ENCODE data around the gene TLK2. TPM values are rescaled to one million over a fixed set of nuclear protein-coding genes. Genes with fewer than 3 reads are reported as not detected.
A peak's percentile ranks its signal among the peaks of the same experiment; 100 is the strongest.

TLK2 gene
- total RNA-seq, 3 donors from 2014 or later (not counting 1 experiment from before 2014, with no cell fraction given): 63.8 to 77.2 (median 68.2) TPM

- TF ChIP-seq CTCF (IDR thresholded peaks at IDR 0.05): no peak
- H3K36me3 Mint-ChIP-seq: no peaks in the 10 kb centered on the region
- peaks cover 0 to 5% of the 10 kb centered on the region in 2 donors for H3K4me1 Mint-ChIP-seq
- no peaks in the 10 kb centered on the region for H3K9me3 ChIP-seq (ENCODE audit: control insufficient read depth, insufficient read depth, low read length)
- H3K27me3 Mint-ChIP-seq (ENCODE audit: low read depth in 2 of 2): no peaks in the 10 kb centered on the region
- peaks cover 57% of the 10 kb centered on the region for H3K36me3 ChIP-seq (ENCODE audit: control insufficient read depth, insufficient read depth, low read length)
- ATAC-seq (no peak), DNase-seq (no peak)
- WGBS (ENCODE audit: insufficient coverage): 93% methylated on average over 7 of the region's 7 CpGs
- no peak overlapping the region for H3K27ac ChIP-seq (ENCODE audit: low read length)
- no peaks in the 10 kb centered on the region for H3K4me1 ChIP-seq (ENCODE audit: control insufficient read depth, insufficient read depth, low read length)
- H3K27me3 ChIP-seq (ENCODE audit: control insufficient read depth, insufficient read depth, low read length): no peaks in the 10 kb centered on the region
- intact Hi-C loops (cut with micrococcal nuclease): no loop called here
- H3K4me3 ChIP-seq (ENCODE audit: low read length): no peak overlapping the region
- H3K4me3 Mint-ChIP-seq: no peak overlapping the region
- H3K9me3 Mint-ChIP-seq: no peaks in the 10 kb centered on the region
- H3K27ac Mint-ChIP-seq: peak overlapping the region in 1 of 2 donors; percentile 2
Measured at GRCh38 chr17:62572888-62573401, 94.3 kb downstream of the TLK2 start.

GRCh38 chr17:62573480-62574117 is 95.0 kb downstream of the TLK2 start:
- no peaks in the 10 kb centered on the region for H3K9me3 Mint-ChIP-seq
- H3K36me3 Mint-ChIP-seq: no peaks in the 10 kb centered on the region
- TF ChIP-seq CTCF (IDR thresholded peaks at IDR 0.05): no peak
- H3K27me3 ChIP-seq (ENCODE audit: control insufficient read depth, insufficient read depth, low read length): no peaks in the 10 kb centered on the region
- H3K4me3 Mint-ChIP-seq: no peak overlapping the region
- DNase-seq (no peak), ATAC-seq (no peak)
- H3K4me3 ChIP-seq (ENCODE audit: low read length): no peak overlapping the region
- peak overlapping the region in 1 of 2 donors; percentile 2 for H3K27ac Mint-ChIP-seq
- H3K27ac ChIP-seq (ENCODE audit: low read length): no peak overlapping the region
- peaks cover 0 to 9% of the 10 kb centered on the region in 2 donors for H3K4me1 Mint-ChIP-seq
- H3K9me3 ChIP-seq (ENCODE audit: control insufficient read depth, insufficient read depth, low read length): no peaks in the 10 kb centered on the region
- no peaks in the 10 kb centered on the region for H3K4me1 ChIP-seq (ENCODE audit: control insufficient read depth, insufficient read depth, low read length)
- no peaks in the 10 kb centered on the region for H3K27me3 Mint-ChIP-seq (ENCODE audit: low read depth in 2 of 2)
- intact Hi-C loops (cut with micrococcal nuclease): no loop called here
- H3K36me3 ChIP-seq (ENCODE audit: control insufficient read depth, insufficient read depth, low read length): peaks cover 60% of the 10 kb centered on the region

- Mint-ChIP-seq H3K9me3 (no peaks in the 10 kb centered on the region), H3K36me3 (no peaks in the 10 kb centered on the region), H3K4me3 (no peak overlapping the region), H3K27ac (peak overlapping the region; percentile 5 to 27), H3K4me1 (peaks cover 0 to 7% of the 10 kb centered on the region in 2 donors), H3K27me3 (ENCODE audit: low read depth in 2 of 2) (no peaks in the 10 kb centered on the region)
- Histone ChIP-seq H3K27ac (ENCODE audit: low read length) (no peak overlapping the region), H3K27me3 (ENCODE audit: control insufficient read depth, insufficient read depth, low read length) (no peaks in the 10 kb centered on the region), H3K4me3 (ENCODE audit: low read length) (no peak overlapping the region), H3K9me3 (ENCODE audit: control insufficient read depth, insufficient read depth, low read length) (no peaks in the 10 kb centered on the region), H3K36me3 (ENCODE audit: control insufficient read depth, insufficient read depth, low read length) (peaks cover 57% of the 10 kb centered on the region), H3K4me1 (ENCODE audit: control insufficient read depth, insufficient read depth, low read length) (no peaks in the 10 kb centered on the region)
- 60% methylated on average over 1 of the region's 1 CpG for WGBS (ENCODE audit: insufficient coverage)
- intact Hi-C loops (cut with micrococcal nuclease): no loop called here
- no peak for DNase-seq
- no peak for TF ChIP-seq CTCF (IDR thresholded peaks at IDR 0.05)
- no peak for ATAC-seq
Measured at GRCh38 chr17:62576382-62576781, 97.8 kb downstream of the TLK2 start.

Data from natural killer cell (primary cell).